AG04450 (cell line): ENCODE results near the gene PIKFYVE. TPM values are rescaled to one million over a fixed set of nuclear protein-coding genes. Genes with fewer than 3 reads are reported as not detected.

Experiments
- CTCF ChIA-PET: fragments of 300-600, 350-600 bp; formaldehyde crosslinking; extraction: SDS; loops from one replicate; lab custom pipeline; 2022; ENCODE audit warnings: antibody characterized with exemption, inconsistent platforms; lab: Charles Lee
- POLR2A ChIA-PET: fragments of 350-600 bp; formaldehyde crosslinking; extraction: SDS; loops from one replicate; lab custom pipeline; 2021; ENCODE audit warnings: antibody characterized with exemption, inconsistent platforms; lab: Yijun Ruan, JAX
- DNase-seq: peaks from one replicate; pipeline ENCODE4 v3.0.0-alpha.2; 2011; ENCODE audit warnings: low read depth, low spot score
- H3K27ac ChIP-seq: one replicate; pipeline ENCODE4 v1.5.1; 2012; ENCODE audit warnings: low read depth, low read length, control low read depth
- H3K27me3 ChIP-seq: one replicate; pipeline ENCODE4 v1.6.0; 2012; ENCODE audit warnings: low read length; ENCODE audit not compliant: control insufficient read depth, insufficient read depth
- H3K4me3 ChIP-seq: 2 replicates; pipeline ENCODE4 v1.5.1; 2011; ENCODE audit warnings: mild to moderate bottlenecking, low read depth, low read length, control low read depth
- H3K9me3 ChIP-seq: 2 replicates; pipeline ENCODE4 v1.5.1; 2012; ENCODE audit warnings: low read length; ENCODE audit not compliant: control insufficient read depth, insufficient read depth
- CTCF ChIP-seq: IDR thresholded peaks from 2 replicates; pipeline ENCODE4 v1.5.1; 2011; ENCODE audit warnings: low read depth, low read length, control low read depth, inconsistent platforms
- polyA plus RNA-seq: library from polyadenylated mRNA; depleted of rRNA; stranded (reverse); fragments of >200 nt; gene quantifications from 2 replicates; pipeline ENCODE4 v1.2.3, GENCODE V29; 2011

The PIKFYVE gene
- polyA plus RNA-seq, 1 experiment = 23.8 TPM

DNA sequence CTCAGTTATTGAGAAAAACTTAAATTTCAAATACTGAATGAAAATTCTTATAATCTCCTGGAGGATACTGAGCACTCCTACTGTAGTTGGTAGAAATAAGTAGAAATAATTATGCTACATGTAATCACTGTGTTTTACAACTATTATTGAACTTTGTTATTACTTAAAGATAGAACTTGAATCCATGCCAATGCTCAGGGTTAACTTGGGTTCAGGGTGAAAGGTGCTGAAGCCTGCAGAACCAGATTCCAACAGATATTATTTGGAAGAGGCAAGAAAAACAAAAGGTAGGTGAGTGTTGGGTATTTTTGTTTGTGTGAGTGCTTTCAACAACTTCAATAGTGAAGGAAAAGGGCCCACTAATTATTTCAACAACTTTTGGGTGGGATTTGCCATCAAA is 21.6 kb upstream of the PIKFYVE start:
- no peak for TF ChIP-seq CTCF
- no peak overlapping the region for H3K27ac ChIP-seq
- ChIA-PET POLR2A (no interaction called here), CTCF (interaction anchor here (1.9 kb wide), 1 partner anchor 10 kb away, joined by 7 read pairs; the partner anchor contains the start of gene IDH1)
- no peaks in the 10 kb centered on the region for H3K27me3 ChIP-seq
- no peak for DNase-seq
- H3K4me3 ChIP-seq = no peak overlapping the region
- H3K9me3 ChIP-seq = no peaks in the 10 kb centered on the region

DNA sequence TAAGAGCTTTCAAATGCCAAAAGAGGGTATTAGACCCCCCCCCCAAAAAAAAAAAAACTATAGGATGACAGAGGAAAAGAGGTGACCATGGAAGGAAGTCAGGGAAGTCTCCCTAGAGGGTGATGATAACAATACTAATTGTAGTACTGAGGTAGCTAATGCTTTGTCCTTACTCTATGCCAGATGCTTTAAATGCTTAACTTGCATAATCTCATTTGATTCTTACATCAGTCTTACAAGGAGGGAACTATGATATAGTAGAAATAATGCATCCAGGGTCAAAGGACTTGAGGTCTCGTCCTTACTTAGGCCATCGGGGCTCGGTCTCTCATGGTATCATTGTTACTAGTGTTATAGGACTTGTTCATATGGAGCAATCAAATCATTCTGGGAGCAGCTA is 20.3 kb upstream of the PIKFYVE start:
- Histone ChIP-seq H3K9me3 (no peaks in the 10 kb centered on the region), H3K27me3 (no peaks in the 10 kb centered on the region), H3K27ac (no peak overlapping the region), H3K4me3 (no peak overlapping the region)
- ChIA-PET POLR2A (interaction anchor here (0.7 kb wide), 1 partner anchor 9 kb away, joined by 12 read pairs; no protein-coding TSS in a partner anchor), CTCF (interaction anchor here (0.7 to 1.9 kb wide), 3 partner anchors 9 to 70 kb away, joined by 3 to 7 read pairs (median 4); partner anchors contain the start of gene IDH1)
- no peak for TF ChIP-seq CTCF
- DNase-seq = no peak

GRCh38 chr2:208248601-208249000 is 17.5 kb upstream of the PIKFYVE start:
- Histone ChIP-seq H3K27me3 (no peaks in the 10 kb centered on the region), H3K9me3 (no peaks in the 10 kb centered on the region), H3K4me3 (no peak overlapping the region), H3K27ac (no peak overlapping the region)
- POLR2A ChIA-PET = interaction anchor here (0.6 kb wide), 1 partner anchor 577 kb away, joined by 3 read pairs; no protein-coding TSS in a partner anchor
- DNase-seq = no peak
- CTCF ChIA-PET = interaction anchor here (2.3 kb wide), 1 partner anchor 74 kb away, joined by 15 read pairs; no protein-coding TSS in a partner anchor
- no peak for TF ChIP-seq CTCF

GRCh38 chr2:208249296-208249695 is 16.8 kb upstream of the PIKFYVE start:
- no peak overlapping the region for H3K27ac ChIP-seq
- no peak overlapping the region for H3K4me3 ChIP-seq
- H3K9me3 ChIP-seq = no peaks in the 10 kb centered on the region
- no peaks in the 10 kb centered on the region for H3K27me3 ChIP-seq
- ChIA-PET CTCF (interaction anchor here (2.3 kb wide), 1 partner anchor 74 kb away, joined by 15 read pairs; no protein-coding TSS in a partner anchor), POLR2A (interaction anchor here (0.6 kb wide), 1 partner anchor 578 kb away, joined by 3 read pairs; no protein-coding TSS in a partner anchor)
- no peak for TF ChIP-seq CTCF
- DNase-seq = no peak

DNA sequence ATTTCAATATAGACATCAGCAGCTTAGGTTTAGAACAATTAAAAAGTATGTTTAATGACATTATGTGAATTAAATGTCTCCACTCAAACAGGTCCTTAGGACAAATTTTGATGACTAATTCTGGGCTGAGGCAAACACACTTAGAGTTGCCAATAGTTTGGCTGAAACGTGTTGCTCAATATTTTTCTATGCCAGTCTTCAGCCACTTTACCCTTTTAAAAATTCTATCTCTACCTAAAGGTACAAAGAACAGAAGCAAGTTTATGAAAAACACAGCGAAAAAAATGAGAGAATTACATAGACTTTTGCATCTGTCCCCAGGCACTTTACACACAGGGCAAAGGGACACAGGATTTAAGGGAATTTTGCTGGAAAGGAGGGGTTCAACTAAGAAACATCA is 15.7 kb upstream of the PIKFYVE start:
- no peaks in the 10 kb centered on the region for H3K27me3 ChIP-seq
- no peak for TF ChIP-seq CTCF
- no peak overlapping the region for H3K27ac ChIP-seq
- CTCF ChIA-PET = interaction anchor here (2.3 kb wide), 1 partner anchor 75 kb away, joined by 15 read pairs; no protein-coding TSS in a partner anchor
- DNase-seq = no peak
- POLR2A ChIA-PET = no interaction called here
- H3K9me3 ChIP-seq = no peaks in the 10 kb centered on the region
- no peak overlapping the region for H3K4me3 ChIP-seq
